Fibroblast of lung (primary cell): ENCODE measurements around the gene DUT.
A peak's percentile ranks its signal among the peaks of the same experiment; 100 is the strongest.

Experiments used
- CTCF ChIP-seq, 2 donors: IDR thresholded peaks in 1 of 2; conservative IDR thresholded peaks in 1 of 2; 1 replicate in 1 of 2; 2 replicates in 1 of 2; pipeline ENCODE4 v1.5.1; 2011 to 2012; ENCODE audit warnings: low read length in 2 of 2, control low read depth in 1 of 2, inconsistent platforms in 1 of 2, low read depth in 1 of 2, mild to moderate bottlenecking in 1 of 2
- EZH2 ChIP-seq: IDR thresholded peaks from 2 replicates; pipeline ENCODE4 v1.5.1; 2012; ENCODE audit warnings: low read length, control low read depth, mild to moderate bottlenecking; ENCODE audit errors: missing control alignments

GRCh38 chr15:48352474-48353072 lies 21.3 kb downstream of the DUT start:
- no peak for TF ChIP-seq EZH2
- TF ChIP-seq CTCF (conservative IDR thresholded peaks at IDR 0.05 in 1 of 2, IDR thresholded peaks at IDR 0.05 in 1 of 2; ENCODE audit: low read depth in 1 of 2, low read length in 2 of 2), result peak; percentile 77
